Activated naive CD8-positive, alpha-beta T cell treated with anti-CD3 and anti-CD28 coated beads, Interleukin-2, amount 50 U/mL, for 24 hours (primary cell): ENCODE results near the gene ARID1B.

Source experiments
- ATAC-seq: fragments of 150-1000 bp; cut with Tn5 transposase; one replicate; pipeline ENCODE4 v1.10.0; 2021
- DNase-seq: peaks from one replicate; pipeline ENCODE4 v3.0.0; 2021
- H3K27ac Mint-ChIP-seq: one replicate; pipeline ENCODE4 v1.8.0; 2021; ENCODE audit warnings: mild to moderate bottlenecking, mixed read lengths
- H3K27me3 Mint-ChIP-seq: one replicate; pipeline ENCODE4 v1.8.0; 2021; ENCODE audit warnings: mixed read lengths
- H3K36me3 Mint-ChIP-seq: one replicate; pipeline ENCODE4 v1.8.0; 2021; ENCODE audit warnings: low read depth, mixed read lengths
- H3K4me1 Mint-ChIP-seq: one replicate; pipeline ENCODE4 v1.8.0; 2021; ENCODE audit warnings: mixed read lengths
- H3K4me3 Mint-ChIP-seq: one replicate; pipeline ENCODE4 v1.8.0; 2021; ENCODE audit warnings: mild to moderate bottlenecking, moderate library complexity, mixed read lengths
- H3K9me3 Mint-ChIP-seq: one replicate; pipeline ENCODE4 v1.8.0; 2021; ENCODE audit warnings: mixed read lengths

ARID1B gene

GRCh38 chr6:156909212-156910010 lies 132.2 kb downstream of the ARID1B start:
- ATAC-seq (no peak), DNase-seq (no peak)
- Mint-ChIP-seq H3K4me3 (no peak overlapping the region), H3K27me3 (no peaks in the 10 kb centered on the region), H3K36me3 (peaks cover 21% of the 10 kb centered on the region), H3K4me1 (peaks cover 51% of the 10 kb centered on the region), H3K9me3 (no peaks in the 10 kb centered on the region), H3K27ac (no peak overlapping the region)

- Mint-ChIP-seq H3K36me3 (peaks cover 23% of the 10 kb centered on the region), H3K4me1 (peaks cover 51% of the 10 kb centered on the region), H3K9me3 (no peaks in the 10 kb centered on the region), H3K27me3 (no peaks in the 10 kb centered on the region), H3K4me3 (no peak overlapping the region), H3K27ac (no peak overlapping the region)
- DNase-seq = no peak
- ATAC-seq = no peak
Observed at GRCh38 chr6:156910011-156910334, 132.8 kb downstream of the ARID1B start.

GRCh38 chr6:156910938-156911337 lies 133.8 kb downstream of the ARID1B start:
- H3K27me3 Mint-ChIP-seq = no peaks in the 10 kb centered on the region
- H3K27ac Mint-ChIP-seq = no peak overlapping the region
- peaks cover 22% of the 10 kb centered on the region for H3K36me3 Mint-ChIP-seq
- no peak for ATAC-seq
- no peak overlapping the region for H3K4me3 Mint-ChIP-seq
- H3K9me3 Mint-ChIP-seq = no peaks in the 10 kb centered on the region
- H3K4me1 Mint-ChIP-seq = peaks cover 46% of the 10 kb centered on the region
- no peak for DNase-seq

- ATAC-seq (no peak), DNase-seq (no peak)
- Mint-ChIP-seq H3K36me3 (peaks cover 25% of the 10 kb centered on the region), H3K4me3 (no peak overlapping the region), H3K27ac (no peak overlapping the region), H3K27me3 (no peaks in the 10 kb centered on the region), H3K4me1 (peaks cover 51% of the 10 kb centered on the region), H3K9me3 (no peaks in the 10 kb centered on the region)
Observed at GRCh38 chr6:156911581-156911980, 134.4 kb downstream of the ARID1B start.

- Mint-ChIP-seq H3K9me3 (no peaks in the 10 kb centered on the region), H3K4me3 (no peak overlapping the region), H3K4me1 (peaks cover 54% of the 10 kb centered on the region), H3K27ac (no peak overlapping the region), H3K36me3 (peaks cover 20% of the 10 kb centered on the region), H3K27me3 (no peaks in the 10 kb centered on the region)
- DNase-seq (no peak), ATAC-seq (no peak)
Observed at GRCh38 chr6:156912431-156912830, 135.3 kb downstream of the ARID1B start.

- H3K27ac Mint-ChIP-seq = no peak overlapping the region
Observed at GRCh38 chr6:156914181-156914580, 137.0 kb downstream of the ARID1B start.

GRCh38 chr6:156916130-156916801 lies 139.1 kb downstream of the ARID1B start:
- peaks cover 53% of the 10 kb centered on the region for H3K4me1 Mint-ChIP-seq
- no peaks in the 10 kb centered on the region for H3K27me3 Mint-ChIP-seq
- peak overlapping the region; percentile 33 for H3K27ac Mint-ChIP-seq
- peak overlapping the region; percentile 41 for H3K4me3 Mint-ChIP-seq
- H3K9me3 Mint-ChIP-seq = no peaks in the 10 kb centered on the region
- DNase-seq (no peak), ATAC-seq (no peak)
- H3K36me3 Mint-ChIP-seq = peaks cover 13% of the 10 kb centered on the region

More at GRCh38 chr6:156914181-156914580, 137.0 kb downstream of the ARID1B start:
- Mint-ChIP-seq H3K4me3 (no peak overlapping the region), H3K4me1 (peaks cover 56% of the 10 kb centered on the region), H3K9me3 (no peaks in the 10 kb centered on the region), H3K27me3 (no peaks in the 10 kb centered on the region), H3K36me3 (peaks cover 13% of the 10 kb centered on the region)
- ATAC-seq (no peak), DNase-seq (no peak)

- Mint-ChIP-seq H3K4me1 (peaks cover 52% of the 10 kb centered on the region), H3K36me3 (peaks cover 13% of the 10 kb centered on the region), H3K4me3 (peak overlapping the region; percentile 2), H3K27ac (peak overlapping the region; percentile 30), H3K9me3 (no peaks in the 10 kb centered on the region), H3K27me3 (no peaks in the 10 kb centered on the region)
- no peak for DNase-seq
- no peak for ATAC-seq
Observed at GRCh38 chr6:156917213-156917612, 140.0 kb downstream of the ARID1B start.

- H3K4me3 Mint-ChIP-seq = no peak overlapping the region
- H3K27ac Mint-ChIP-seq = no peak overlapping the region
- H3K4me1 Mint-ChIP-seq = peaks cover 46% of the 10 kb centered on the region
- ATAC-seq = no peak
- H3K27me3 Mint-ChIP-seq = no peaks in the 10 kb centered on the region
- DNase-seq = no peak
- H3K9me3 Mint-ChIP-seq = no peaks in the 10 kb centered on the region
- H3K36me3 Mint-ChIP-seq = peaks cover 13% of the 10 kb centered on the region
Observed at GRCh38 chr6:156918647-156919046, 141.5 kb downstream of the ARID1B start.

- H3K4me3 Mint-ChIP-seq = no peak overlapping the region
- peaks cover 13% of the 10 kb centered on the region for H3K36me3 Mint-ChIP-seq
- H3K27ac Mint-ChIP-seq = no peak overlapping the region
- H3K9me3 Mint-ChIP-seq = no peaks in the 10 kb centered on the region
- no peak for DNase-seq
- no peak for ATAC-seq
- H3K27me3 Mint-ChIP-seq = no peaks in the 10 kb centered on the region
- H3K4me1 Mint-ChIP-seq = peaks cover 50% of the 10 kb centered on the region
Observed at GRCh38 chr6:156919370-156919769, 142.2 kb downstream of the ARID1B start.

- H3K27ac Mint-ChIP-seq = no peak overlapping the region
Observed at GRCh38 chr6:156919814-156920369, 142.7 kb downstream of the ARID1B start.

GRCh38 chr6:156924246-156924645 lies 147.1 kb downstream of the ARID1B start:
- ATAC-seq (no peak), DNase-seq (no peak)
- H3K27me3 Mint-ChIP-seq = no peaks in the 10 kb centered on the region
- no peaks in the 10 kb centered on the region for H3K9me3 Mint-ChIP-seq
- H3K4me3 Mint-ChIP-seq = no peak overlapping the region
- no peak overlapping the region for H3K27ac Mint-ChIP-seq
- peaks cover 64% of the 10 kb centered on the region for H3K4me1 Mint-ChIP-seq
- H3K36me3 Mint-ChIP-seq = peaks cover 6% of the 10 kb centered on the region

More at GRCh38 chr6:156919814-156920369, 142.7 kb downstream of the ARID1B start:
- Mint-ChIP-seq H3K27me3 (no peaks in the 10 kb centered on the region), H3K36me3 (peaks cover 9% of the 10 kb centered on the region), H3K9me3 (no peaks in the 10 kb centered on the region), H3K4me1 (peaks cover 53% of the 10 kb centered on the region), H3K4me3 (no peak overlapping the region)
- ATAC-seq (no peak), DNase-seq (no peak)

- peaks cover 65% of the 10 kb centered on the region for H3K4me1 Mint-ChIP-seq
- DNase-seq (no peak), ATAC-seq (no peak)
- H3K27ac Mint-ChIP-seq = no peak overlapping the region
- no peak overlapping the region for H3K4me3 Mint-ChIP-seq
- H3K36me3 Mint-ChIP-seq = peaks cover 6% of the 10 kb centered on the region
- H3K9me3 Mint-ChIP-seq = no peaks in the 10 kb centered on the region
- H3K27me3 Mint-ChIP-seq = no peaks in the 10 kb centered on the region
Observed at GRCh38 chr6:156925026-156925425, 147.8 kb downstream of the ARID1B start.

- Mint-ChIP-seq H3K27ac (peak overlapping the region; percentile 4), H3K9me3 (no peaks in the 10 kb centered on the region), H3K4me1 (peaks cover 63% of the 10 kb centered on the region), H3K27me3 (no peaks in the 10 kb centered on the region), H3K36me3 (peaks cover 6% of the 10 kb centered on the region), H3K4me3 (no peak overlapping the region)
- DNase-seq (no peak), ATAC-seq (peak; percentile 18)
Observed at GRCh38 chr6:156925718-156926607, 148.8 kb downstream of the ARID1B start.
